Body of pancreas (tissue), 4 donors: ENCODE results near the gene KRTAP4-3. TPM values are rescaled to one million over a fixed set of nuclear protein-coding genes. Genes with fewer than 3 reads are reported as not detected.
"Not testable (repeated sequence)": the region's sequence is repeated elsewhere in the genome, so short reads cannot be mapped to it uniquely, and the experiment has no call there.

Experiments
- ATAC-seq: fragments of 150-250 bp; one replicate; pipeline ENCODE4 v1.9.1; 2016
- DNase-seq, 4 donors: peaks; one replicate each; pipeline ENCODE4 v3.0.0-alpha.2; 2019
- H3K27ac ChIP-seq, 4 donors: fragments of 200-600 bp; sonication (generic); 1 replicate in 3 of 4; 2 replicates in 1 of 4; pipeline versions ENCODE4 v1.5.1 to v1.6.1; 2016 to 2019; ENCODE audit warnings: mild to moderate bottlenecking in 1 of 4, mixed read lengths in 1 of 4, moderate library complexity in 1 of 4
- H3K27me3 ChIP-seq, 2 donors: fragments of 200-600 bp; sonication (generic); one replicate each; pipeline ENCODE4 v1.6.0; 2016; ENCODE audit warnings: mild to moderate bottlenecking in 1 of 2
- H3K36me3 ChIP-seq, 2 donors: fragments of 200-600 bp; sonication (generic); replicated peaks in 1 of 2; 2 replicates each; pipeline ENCODE4 v1.5.1; 2016; ENCODE audit warnings: low read depth in 2 of 2; ENCODE audit not compliant: insufficient read depth in 1 of 2
- H3K4me1 ChIP-seq: fragments of 200-600 bp; sonication (generic); one replicate; pipeline ENCODE4 v1.6.0; 2016
- H3K4me3 ChIP-seq, 2 donors: fragments of 200-600 bp; sonication (generic); 1 replicate in 1 of 2; 2 replicates in 1 of 2; pipeline ENCODE4 v1.5.1; 2016 to 2019
- H3K9me3 ChIP-seq, 3 donors: fragments of 200-600 bp; sonication (generic); 1 replicate in 2 of 3; 2 replicates in 1 of 3; pipeline ENCODE4 v1.5.1; 2016
- POLR2A ChIP-seq, 3 donors: fragments of 450-650 bp; IDR thresholded peaks; one replicate each; pipeline ENCODE4 v1.6.1; 2016; ENCODE audit warnings: antibody characterized with exemption in 3 of 3, mild to moderate bottlenecking in 2 of 3
- WGBS, 2 donors: methylation state at CpG; one replicate each; pipeline ENCODE4 v1.1.5; 2017; 5-methylcytosine and 5-hydroxymethylcytosine counted together
- intact Hi-C: fragments of 100-400 bp; cut with DNase I; formaldehyde crosslinking; loops from one replicate; pipeline ENCODE4 v1.15.1; 2023
- total RNA-seq, 2 donors: library from RNA; depleted of rRNA; stranded (reverse); fragments of >200 nt; gene quantifications; one replicate each; pipeline ENCODE4 v1.1.0, GENCODE V29; 2016
- TF ChIP-seq, protein P1 (sequence below), 7 experiments: fragments of 450-650 bp in 4 of 7; fragments of 200-600 bp in 3 of 7; sonication (generic) in 3 of 7; IDR thresholded peaks; one replicate each; pipeline ENCODE4 v1.5.1; 2016 to 2019; ENCODE audit warnings: antibody characterized with exemption in 7 of 7

KRTAP4-3 gene
- total RNA-seq, 2 donors from 2014 or later: not detected

DNA sequence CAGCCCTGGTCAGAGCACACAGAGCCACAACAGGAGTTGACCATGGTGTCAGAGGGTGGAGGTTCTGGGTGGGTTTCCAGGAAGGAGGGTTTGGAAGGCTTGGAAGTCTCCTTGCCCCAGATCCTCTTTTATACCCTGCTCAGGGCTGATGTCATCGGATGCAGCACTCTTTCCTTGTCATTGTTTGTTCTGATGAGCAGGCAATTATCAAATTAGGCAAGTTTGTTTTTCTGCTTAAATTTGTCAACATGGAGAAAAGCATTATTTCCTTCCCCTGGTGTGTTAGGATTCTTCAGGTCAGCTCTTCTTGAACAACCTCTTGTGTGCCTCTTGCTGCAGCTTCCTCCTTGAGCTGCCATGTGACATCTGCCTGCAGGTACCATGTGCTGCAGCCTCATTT, 7.4 kb downstream of the KRTAP4-3 start, which contains the start of gene KRTAP4-4:
Gene KRTAP4-4, minus strand, starts transcription at position 101 of the 400 bp plus-strand sequence. Its CDS starts 57 bp downstream, at position 44.
- no peaks in the 10 kb centered on the region for H3K36me3 ChIP-seq
- no peak for ATAC-seq
- no peak within 1 kb of the TSS for H3K4me3 ChIP-seq
- no peaks in the 10 kb centered on the region for H3K27me3 ChIP-seq
- intact Hi-C loops: no loop called here
- no peak for DNase-seq
- 61 to 82% methylated on average over 1 of the region's 1 CpG for WGBS, 2 donors
- TF ChIP-seq, protein P1, sequence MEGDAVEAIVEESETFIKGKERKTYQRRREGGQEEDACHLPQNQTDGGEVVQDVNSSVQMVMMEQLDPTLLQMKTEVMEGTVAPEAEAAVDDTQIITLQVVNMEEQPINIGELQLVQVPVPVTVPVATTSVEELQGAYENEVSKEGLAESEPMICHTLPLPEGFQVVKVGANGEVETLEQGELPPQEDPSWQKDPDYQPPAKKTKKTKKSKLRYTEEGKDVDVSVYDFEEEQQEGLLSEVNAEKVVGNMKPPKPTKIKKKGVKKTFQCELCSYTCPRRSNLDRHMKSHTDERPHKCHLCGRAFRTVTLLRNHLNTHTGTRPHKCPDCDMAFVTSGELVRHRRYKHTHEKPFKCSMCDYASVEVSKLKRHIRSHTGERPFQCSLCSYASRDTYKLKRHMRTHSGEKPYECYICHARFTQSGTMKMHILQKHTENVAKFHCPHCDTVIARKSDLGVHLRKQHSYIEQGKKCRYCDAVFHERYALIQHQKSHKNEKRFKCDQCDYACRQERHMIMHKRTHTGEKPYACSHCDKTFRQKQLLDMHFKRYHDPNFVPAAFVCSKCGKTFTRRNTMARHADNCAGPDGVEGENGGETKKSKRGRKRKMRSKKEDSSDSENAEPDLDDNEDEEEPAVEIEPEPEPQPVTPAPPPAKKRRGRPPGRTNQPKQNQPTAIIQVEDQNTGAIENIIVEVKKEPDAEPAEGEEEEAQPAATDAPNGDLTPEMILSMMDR (IDR thresholded peaks at IDR 0.05): no peak
- no peak for TF ChIP-seq POLR2A (IDR thresholded peaks at IDR 0.05)
- no peaks in the 10 kb centered on the region for H3K9me3 ChIP-seq
- no peaks in the 10 kb centered on the region for H3K4me1 ChIP-seq
- no peak within 1 kb of the TSS for H3K27ac ChIP-seq

- H3K9me3 ChIP-seq, ATAC-seq, H3K4me1 ChIP-seq, H3K36me3 ChIP-seq, intact Hi-C loops, H3K4me3 ChIP-seq, H3K27ac ChIP-seq, DNase-seq, H3K27me3 ChIP-seq: not testable (repeated sequence)
- WGBS, 2 donors: 78 to 80% methylated on average over 2 to 3 of the region's 3 CpGs
These were observed 7.8 kb downstream of the KRTAP4-3 start for GRCh38 chr17:41160190-41160589.

- ATAC-seq (no peak), DNase-seq (no peak)
- no peaks in the 10 kb centered on the region for H3K36me3 ChIP-seq
- H3K4me3 ChIP-seq: no peak overlapping the region
- intact Hi-C loops: no loop called here
- H3K4me1 ChIP-seq: no peaks in the 10 kb centered on the region
- no peak overlapping the region for H3K27ac ChIP-seq
- no peaks in the 10 kb centered on the region for H3K27me3 ChIP-seq
- TF ChIP-seq, protein P1 (IDR thresholded peaks at IDR 0.05): no peak
- no peak for TF ChIP-seq POLR2A (IDR thresholded peaks at IDR 0.05)
- WGBS, 2 donors: 27 to 29% methylated on average over 2 of the region's 2 CpGs
- H3K9me3 ChIP-seq: no peaks in the 10 kb centered on the region
These were observed 14.2 kb downstream of the KRTAP4-3 start for GRCh38 chr17:41153856-41154255.

GRCh38 chr17:41151525-41151924, 16.5 kb downstream of the KRTAP4-3 start:
- no peaks in the 10 kb centered on the region for H3K4me1 ChIP-seq
- H3K36me3 ChIP-seq: no peaks in the 10 kb centered on the region
- intact Hi-C loops: no loop called here
- DNase-seq (no peak), ATAC-seq (no peak)
- no peak overlapping the region for H3K4me3 ChIP-seq
- TF ChIP-seq POLR2A (IDR thresholded peaks at IDR 0.05): no peak
- TF ChIP-seq, protein P1 (IDR thresholded peaks at IDR 0.05): no peak
- WGBS, 2 donors: 41 to 47% methylated on average over 2 of the region's 2 CpGs
- H3K27ac ChIP-seq: no peak overlapping the region
- no peaks in the 10 kb centered on the region for H3K27me3 ChIP-seq
- H3K9me3 ChIP-seq: no peaks in the 10 kb centered on the region

GRCh38 chr17:41150026-41150425, 18.0 kb downstream of the KRTAP4-3 start:
- Histone ChIP-seq H3K27me3 (no peaks in the 10 kb centered on the region), H3K4me1 (no peaks in the 10 kb centered on the region), H3K9me3 (no peaks in the 10 kb centered on the region), H3K36me3 (no peaks in the 10 kb centered on the region), H3K4me3 (no peak overlapping the region), H3K27ac (no peak overlapping the region)
- TF ChIP-seq, protein P1 (IDR thresholded peaks at IDR 0.05): no peak
- no peak for TF ChIP-seq POLR2A (IDR thresholded peaks at IDR 0.05)
- DNase-seq (no peak), ATAC-seq (no peak)
- intact Hi-C loops: no loop called here
- 71 to 83% methylated on average over 4 of the region's 4 CpGs for WGBS, 2 donors
